GM23338 (cell line): Measurements from ENCODE around the gene HEXD. TPM values are rescaled to one million over a fixed set of nuclear protein-coding genes. Genes with fewer than 3 reads are reported as not detected.

Experiments
- ATAC-seq: fragments of 200-7000 bp; cut with Tn5 transposase; 3 replicates; pipeline ENCODE4 v1.9.1; 2020
- DNase-seq: peaks from one replicate; pipeline ENCODE4 v3.0.0-alpha.2; 2015; ENCODE audit warnings: low spot score
- H2AFZ ChIP-seq: fragments of 200-600 bp; sonication (generic); 2 replicates; pipeline ENCODE4 v1.8.0; 2016; ENCODE audit warnings: antibody characterized with exemption, mild to moderate bottlenecking, moderate library complexity
- H3F3A ChIP-seq: fragments of 200-600 bp; sonication (generic); replicated peaks from 2 replicates; pipeline ENCODE4 v1.8.0; 2017; ENCODE audit warnings: antibody characterized with exemption, mixed run types, low read depth
- H3K27ac ChIP-seq: fragments of 200-600 bp; sonication (generic); 2 replicates; pipeline ENCODE4 v1.6.1; 2016; ENCODE audit warnings: low read depth
- H3K27me3 ChIP-seq: fragments of 200-600 bp; sonication (generic); 2 replicates; pipeline ENCODE4 v1.8.0; 2016; ENCODE audit warnings: mild to moderate bottlenecking, mixed run types, moderate library complexity; ENCODE audit not compliant: insufficient read depth
- H3K36me3 ChIP-seq: fragments of 200-600 bp; sonication (generic); 2 replicates; pipeline ENCODE4 v1.8.0; 2016; ENCODE audit warnings: mild to moderate bottlenecking; ENCODE audit not compliant: insufficient read depth
- H3K4me1 ChIP-seq: fragments of 200-600 bp; sonication (generic); 2 replicates; pipeline ENCODE4 v1.8.0; 2016; ENCODE audit warnings: mild to moderate bottlenecking, moderate library complexity; ENCODE audit not compliant: insufficient read depth
- H3K4me2 ChIP-seq: fragments of 200-600 bp; sonication (generic); 2 replicates; pipeline ENCODE4 v1.7.1; 2017; ENCODE audit warnings: mixed run types
- H3K4me3 ChIP-seq: fragments of 200-600 bp; sonication (generic); 2 replicates; pipeline ENCODE4 v1.6.1; 2016; ENCODE audit warnings: mixed run types
- H3K79me2 ChIP-seq: fragments of 200-600 bp; sonication (generic); replicated peaks from 2 replicates; pipeline ENCODE4 v1.8.0; 2017; ENCODE audit warnings: mild to moderate bottlenecking; ENCODE audit not compliant: insufficient read depth
- H3K9me2 ChIP-seq: fragments of 200-600 bp; sonication (generic); 2 replicates; pipeline ENCODE4 v1.8.0; 2017; ENCODE audit not compliant: insufficient read depth
- H4K20me1 ChIP-seq: fragments of 200-600 bp; sonication (generic); replicated peaks from 2 replicates; pipeline ENCODE4 v1.8.0; 2017; ENCODE audit warnings: mild to moderate bottlenecking; ENCODE audit not compliant: insufficient read depth
- H3K27ac Mint-ChIP-seq: 2 replicates; pipeline ENCODE4 v1.8.0; 2020; ENCODE audit warnings: inconsistent platforms, mild to moderate bottlenecking, moderate library complexity, mixed read lengths
- H3K27me3 Mint-ChIP-seq: 3 replicates; pipeline ENCODE4 v1.8.0; 2022; ENCODE audit warnings: low read depth, mild to moderate bottlenecking, moderate library complexity, mixed read lengths, inconsistent platforms; ENCODE audit not compliant: insufficient read depth, poor library complexity
- H3K36me3 Mint-ChIP-seq: 3 replicates; pipeline ENCODE4 v1.8.0; 2021; ENCODE audit warnings: low read depth, mild to moderate bottlenecking, inconsistent platforms, moderate library complexity, mixed read lengths
- H3K4me1 Mint-ChIP-seq: 3 replicates; pipeline ENCODE4 v1.8.0; 2020; ENCODE audit warnings: mild to moderate bottlenecking, inconsistent platforms, mixed read lengths
- H3K4me3 Mint-ChIP-seq: 3 replicates; pipeline ENCODE4 v1.8.0; 2021; ENCODE audit warnings: moderate library complexity, mild to moderate bottlenecking, inconsistent platforms, mixed read lengths
- H3K9me3 Mint-ChIP-seq: 3 replicates; pipeline ENCODE4 v1.8.0; 2020; ENCODE audit warnings: moderate library complexity, mild to moderate bottlenecking, inconsistent platforms, mixed read lengths
- CREB1 ChIP-seq: fragments of 250-450 bp; sonication (Bioruptor Pico); IDR thresholded peaks from 2 replicates; pipeline ENCODE4 v1.5.0; 2020; ENCODE audit warnings: low read depth, mild to moderate bottlenecking, moderate library complexity
- CTCF ChIP-seq, 2 experiments: fragments of 200-600 bp in 1 of 2; sonication (generic) in 1 of 2; conservative IDR thresholded peaks; 2 replicates each; pipeline versions ENCODE4 v1.5.1 to v1.6.1; 2016 to 2017; ENCODE audit warnings: antibody characterized with exemption in 2 of 2, low read depth in 2 of 2, mild to moderate bottlenecking in 2 of 2, moderate library complexity in 1 of 2
- ETS1 ChIP-seq: IDR thresholded peaks from 2 replicates; pipeline ENCODE4 v1.6.1; 2016; ENCODE audit warnings: antibody characterized with exemption
- EZH2 ChIP-seq: fragments of 200-600 bp; sonication (generic); IDR thresholded peaks from one replicate; pipeline ENCODE4 v1.8.0; 2017; ENCODE audit warnings: antibody characterized with exemption, mild to moderate bottlenecking, low read depth; ENCODE audit not compliant: unreplicated experiment
- EZH2phosphoT487 ChIP-seq: fragments of 200-600 bp; sonication (generic); IDR thresholded peaks from one replicate; pipeline ENCODE4 v1.8.1; 2018; ENCODE audit warnings: antibody characterized with exemption; ENCODE audit not compliant: unreplicated experiment
- JUNB ChIP-seq: IDR thresholded peaks from one replicate; pipeline ENCODE4 v1.6.1; 2016; ENCODE audit warnings: antibody characterized with exemption; ENCODE audit not compliant: unreplicated experiment
- NANOG ChIP-seq: IDR thresholded peaks from 2 replicates; pipeline ENCODE4 v1.6.1; 2016; ENCODE audit warnings: antibody characterized with exemption, borderline replicate concordance
- POLR2AphosphoS5 ChIP-seq: IDR thresholded peaks from 2 replicates; pipeline ENCODE4 v1.6.1; 2016; ENCODE audit warnings: antibody characterized with exemption, low read depth
- REST ChIP-seq: IDR thresholded peaks from one replicate; pipeline ENCODE4 v1.6.1; 2018; ENCODE audit warnings: antibody characterized with exemption; ENCODE audit not compliant: unreplicated experiment
- STAT1 ChIP-seq: IDR thresholded peaks from one replicate; pipeline ENCODE4 v1.6.1; 2016; ENCODE audit warnings: antibody characterized with exemption; ENCODE audit not compliant: unreplicated experiment
- ZNF462 ChIP-seq: fragments of 250-450 bp; sonication (Bioruptor Pico); IDR thresholded peaks from 2 replicates; pipeline ENCODE4 v1.5.0; 2020; ENCODE audit warnings: mild to moderate bottlenecking, moderate library complexity
- polyA plus RNA-seq: library from polyadenylated mRNA; unstranded; fragments of >200 nt; fragmentation: Nextera tagmentation; extraction: Ambion mirVana; gene quantifications from 2 replicates; pipeline ENCODE4 v1.2.1, GENCODE V29; 2016
- total RNA-seq: library from RNA; depleted of rRNA; stranded (reverse); fragments of >200 nt; shearing (Covaris generic); gene quantifications from 2 replicates; pipeline ENCODE4 v1.2.3, GENCODE V29; 2014

The HEXD gene
- total and polyA plus RNA-seq, 2 experiments from 2014 or later = 11.9 to 31.1 TPM

GRCh38 chr17:82450357-82451106 lies 32.4 kb downstream of the HEXD start, which contains the start of gene CYBC1 (continued):
- TF ChIP-seq ZNF462 (CRISPR knock-in tag) (no peak), EZH2 (no peak), REST (no peak)

GRCh38 chr17:82452162-82452561 lies 34.0 kb downstream of the HEXD start:
- no peak overlapping the region for H3K4me3 Mint-ChIP-seq
- H3K4me1 ChIP-seq = peaks cover 17% of the 10 kb centered on the region; the same call in 1 of the 2 replicates
- TF ChIP-seq NANOG (no peak), EZH2phosphoT487 (no peak), JUNB (no peak), ETS1 (no peak), CREB1 (no peak), POLR2AphosphoS5 (no peak), STAT1 (no peak), CTCF (conservative IDR thresholded peaks at IDR 0.05; ENCODE audit: low read depth in 2 of 2) (no peak)

More at GRCh38 chr17:82452162-82452561, 34.0 kb downstream of the HEXD start:
- H3K4me1 Mint-ChIP-seq = peaks cover 19% of the 10 kb centered on the region
- H3K4me3 ChIP-seq = no peak overlapping the region
- H3K27me3 Mint-ChIP-seq = peaks cover 11% of the 10 kb centered on the region
- H3K36me3 ChIP-seq = no peaks in the 10 kb centered on the region
- H4K20me1 ChIP-seq = no peaks in the 10 kb centered on the region; the same call in 1 of the 2 replicates
- ATAC-seq = no peak
- DNase-seq = no peak
- H3K79me2 ChIP-seq = 0 out of 2 replicates have a peak, but pooled peaks cover 5% of the 10 kb centered on the region
- H3K9me3 Mint-ChIP-seq = peaks cover 39% of the 10 kb centered on the region
- H3K4me2 ChIP-seq = no peak overlapping the region
- H3K27ac ChIP-seq = no peak overlapping the region
- no peaks in the 10 kb centered on the region; the same call in 1 of the 2 replicates for H3K9me2 ChIP-seq
- H3K27me3 ChIP-seq = no peaks in the 10 kb centered on the region
- H3F3A ChIP-seq = 0 out of 2 replicates have a peak, but pooled peaks cover 3% of the 10 kb centered on the region
- H3K36me3 Mint-ChIP-seq = peaks cover 3% of the 10 kb centered on the region; the same call in 2 of the 3 replicates
- no peak overlapping the region for H3K27ac Mint-ChIP-seq
- no peak overlapping the region for H2AFZ ChIP-seq
